ENCODE measurements around the gene AMBRA1. TPM values are rescaled to one million over a fixed set of nuclear protein-coding genes. Genes with fewer than 3 reads are reported as not detected.
A peak's percentile ranks its signal among the peaks of the same experiment; 100 is the strongest.
"Not testable (repeated sequence)": the region's sequence is repeated elsewhere in the genome, so short reads cannot be mapped to it uniquely, and the experiment has no call there.

AMBRA1 gene
- total RNA-seq, 1 experiment from 2014 or later = 28.6 TPM

DNA sequence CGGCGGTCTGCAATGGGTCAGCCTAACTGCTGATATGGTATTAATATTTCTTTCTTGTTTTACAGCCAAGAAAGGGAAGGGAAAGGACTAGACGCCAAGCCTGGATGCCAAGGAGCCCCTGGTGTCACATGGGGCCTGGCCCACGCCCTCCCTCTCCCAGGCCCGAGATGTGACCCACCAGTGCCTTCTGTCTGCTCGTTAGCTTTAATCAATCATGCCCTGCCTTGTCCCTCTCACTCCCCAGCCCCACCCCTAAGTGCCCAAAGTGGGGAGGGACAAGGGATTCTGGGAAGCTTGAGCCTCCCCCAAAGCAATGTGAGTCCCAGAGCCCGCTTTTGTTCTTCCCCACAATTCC, 210.4 kb downstream of the AMBRA1 start:
- DNase-seq (ENCODE audit: low read depth) = no peak

- DNase-seq (ENCODE audit: low read depth) = peak; percentile 58
Observed at GRCh38 chr11:46382646-46383403, 211.0 kb downstream of the AMBRA1 start.

GRCh38 chr11:46381819-46382645, 211.8 kb downstream of the AMBRA1 start:
- no peak for DNase-seq (ENCODE audit: low read depth)

DNA sequence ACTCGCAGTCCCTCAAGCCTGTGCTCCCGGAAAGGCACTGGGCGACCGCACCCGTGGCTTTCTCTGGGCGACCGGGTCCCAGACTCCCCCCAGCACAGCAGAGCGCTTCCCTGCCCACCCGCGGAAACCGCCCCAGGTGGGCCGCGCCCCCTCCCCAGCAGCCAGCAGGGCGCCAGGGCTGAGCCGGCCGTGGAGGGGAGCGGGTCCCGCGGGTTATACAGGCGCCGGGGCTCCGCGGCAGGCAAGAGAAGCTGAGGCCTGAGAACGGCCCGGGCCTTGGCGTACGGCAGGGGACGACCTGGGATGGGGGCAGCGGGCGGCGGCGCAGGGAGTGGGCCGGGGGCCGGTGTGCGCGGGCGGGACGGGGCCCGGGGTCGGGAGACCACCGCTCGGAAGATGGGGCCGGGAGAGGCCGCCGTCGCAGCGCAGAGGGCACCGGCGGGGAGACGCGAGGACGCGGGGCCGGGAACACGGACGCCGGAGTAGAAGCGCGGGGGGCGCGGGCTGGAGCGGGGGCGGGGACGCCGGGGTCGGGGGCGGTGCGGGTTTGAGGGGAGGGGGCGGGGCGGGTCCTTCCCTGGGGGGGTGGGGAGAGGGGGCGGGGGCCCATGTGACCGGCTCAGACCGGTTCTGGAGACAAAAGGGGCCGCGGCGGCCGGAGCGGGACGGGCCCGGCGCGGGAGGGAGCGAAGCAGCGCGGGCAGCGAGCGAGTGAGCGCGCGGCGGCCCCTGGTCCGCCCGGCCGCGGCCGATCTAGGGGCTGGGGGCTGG, 212.6 kb downstream of the AMBRA1 start, which contains the start of gene MDK:
Gene MDK (plus strand): TSS at position 622 of the 771 bp plus-strand sequence. CDS start 389 bp downstream, outside the sequence.
- DNase-seq (ENCODE audit: low read depth) = no peak

DNA sequence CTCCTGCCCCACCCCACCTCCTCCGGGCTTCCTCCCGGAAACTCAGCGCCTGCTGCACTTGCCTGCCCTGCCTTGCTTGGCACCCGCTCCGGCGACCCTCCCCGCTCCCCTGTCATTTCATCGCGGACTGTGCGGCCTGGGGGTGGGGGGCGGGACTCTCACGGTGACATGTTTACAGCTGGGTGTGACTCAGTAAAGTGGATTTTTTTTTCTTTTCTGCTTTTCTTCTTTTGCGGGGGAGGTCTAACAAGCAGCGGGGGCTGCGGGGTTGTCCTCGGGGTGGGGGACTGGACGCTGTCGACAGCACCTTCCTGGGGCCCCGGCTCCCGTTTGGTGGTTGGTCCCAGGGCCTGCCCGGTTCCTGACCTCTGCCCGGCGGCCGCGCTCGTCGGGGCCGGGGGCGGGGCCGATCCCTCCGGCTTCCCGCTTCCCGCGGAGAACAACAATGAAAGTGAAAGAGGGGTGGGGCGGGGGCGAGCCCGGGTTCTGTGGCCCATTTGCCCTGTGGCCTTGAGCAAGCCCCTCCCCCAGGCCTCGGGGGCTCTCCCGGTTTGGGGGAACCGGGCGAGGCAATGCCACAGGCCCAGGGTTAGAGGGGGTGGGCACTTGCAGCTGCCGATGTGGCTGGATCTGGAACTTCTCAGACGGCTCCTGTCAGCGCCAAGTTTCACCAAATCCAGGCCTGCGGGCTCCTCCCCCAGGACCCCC, 213.3 kb downstream of the AMBRA1 start:
- peak; percentile 77 for DNase-seq (ENCODE audit: low read depth)

DNA sequence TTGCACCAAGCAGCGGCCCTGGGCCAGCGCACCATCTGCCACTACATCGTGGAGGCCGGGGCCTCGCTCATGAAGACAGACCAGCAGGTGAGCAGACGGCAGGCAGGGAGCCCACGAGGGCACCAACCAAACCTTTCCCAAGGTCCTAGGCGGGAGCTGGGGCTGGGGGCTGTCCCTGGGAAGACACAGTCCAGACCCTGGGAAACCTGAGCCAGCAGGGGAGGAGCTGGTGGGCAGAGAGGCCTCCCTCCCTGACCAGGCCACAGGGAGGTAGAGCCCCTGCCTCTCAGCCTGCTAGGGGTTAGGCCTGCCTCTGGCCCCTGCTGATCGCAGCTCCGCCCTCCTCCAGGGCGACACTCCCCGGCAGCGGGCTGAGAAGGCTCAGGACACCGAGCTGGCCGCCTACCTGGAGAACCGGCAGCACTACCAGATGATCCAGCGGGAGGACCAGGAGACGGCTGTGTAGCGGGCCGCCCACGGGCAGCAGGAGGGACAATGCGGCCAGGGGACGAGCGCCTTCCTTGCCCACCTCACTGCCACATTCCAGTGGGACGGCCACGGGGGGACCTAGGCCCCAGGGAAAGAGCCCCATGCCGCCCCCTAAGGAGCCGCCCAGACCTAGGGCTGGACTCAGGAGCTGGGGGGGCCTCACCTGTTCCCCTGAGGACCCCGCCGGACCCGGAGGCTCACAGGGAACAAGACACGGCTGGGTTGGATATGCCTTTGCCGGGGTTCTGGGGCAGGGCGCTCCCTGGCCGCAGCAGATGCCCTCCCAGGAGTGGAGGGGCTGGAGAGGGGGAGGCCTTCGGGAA, 214.1 kb downstream of the AMBRA1 start:
- DNase-seq (ENCODE audit: low read depth) = not testable (repeated sequence)

- no peak for DNase-seq (ENCODE audit: low read depth)
Observed at GRCh38 chr11:46378811-46379481, 214.9 kb downstream of the AMBRA1 start.

DNA sequence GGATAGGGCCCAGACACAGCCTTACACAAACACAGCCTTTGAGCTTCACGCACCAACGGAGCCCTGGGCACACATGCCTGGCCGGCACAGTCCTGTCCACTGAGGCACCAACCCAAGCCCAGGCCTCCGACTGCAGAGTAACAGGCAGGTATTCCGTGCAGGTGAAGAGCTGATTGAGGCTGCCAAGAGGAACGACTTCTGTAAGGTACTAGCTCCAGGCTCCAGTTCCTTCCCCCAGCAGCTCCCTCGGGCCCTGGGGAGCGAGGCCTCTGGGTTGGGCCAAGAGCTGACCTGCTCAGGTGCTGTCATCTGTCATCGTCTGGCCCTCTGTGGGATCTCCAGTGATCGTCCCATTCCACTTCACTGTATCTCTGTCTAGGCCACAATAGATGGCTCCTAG, 215.5 kb downstream of the AMBRA1 start:
- no peak for DNase-seq (ENCODE audit: low read depth)

DNA sequence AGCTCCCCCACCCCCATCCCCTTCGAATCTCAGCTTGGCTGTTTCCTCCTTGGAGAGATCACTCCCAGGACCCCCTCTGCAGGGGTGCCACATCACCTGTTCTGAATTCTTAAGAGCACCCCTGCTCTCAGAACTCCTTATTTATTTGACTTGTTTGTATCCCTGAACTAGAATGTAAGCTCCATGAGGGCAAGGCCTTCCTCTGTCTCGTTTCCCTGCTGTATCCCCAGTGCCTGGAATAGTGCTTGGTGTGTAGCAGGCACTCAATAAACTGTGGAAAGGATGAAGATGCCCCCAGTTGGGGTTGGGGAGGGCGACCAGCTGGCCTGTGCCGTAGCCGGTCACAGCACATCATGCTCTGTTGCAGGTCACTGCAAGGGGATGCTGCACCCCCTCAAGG, 216.0 kb downstream of the AMBRA1 start:
- no peak for DNase-seq (ENCODE audit: low read depth)

GRCh38 chr11:46377290-46377689, 216.5 kb downstream of the AMBRA1 start:
- no peak for DNase-seq (ENCODE audit: low read depth)

DNA sequence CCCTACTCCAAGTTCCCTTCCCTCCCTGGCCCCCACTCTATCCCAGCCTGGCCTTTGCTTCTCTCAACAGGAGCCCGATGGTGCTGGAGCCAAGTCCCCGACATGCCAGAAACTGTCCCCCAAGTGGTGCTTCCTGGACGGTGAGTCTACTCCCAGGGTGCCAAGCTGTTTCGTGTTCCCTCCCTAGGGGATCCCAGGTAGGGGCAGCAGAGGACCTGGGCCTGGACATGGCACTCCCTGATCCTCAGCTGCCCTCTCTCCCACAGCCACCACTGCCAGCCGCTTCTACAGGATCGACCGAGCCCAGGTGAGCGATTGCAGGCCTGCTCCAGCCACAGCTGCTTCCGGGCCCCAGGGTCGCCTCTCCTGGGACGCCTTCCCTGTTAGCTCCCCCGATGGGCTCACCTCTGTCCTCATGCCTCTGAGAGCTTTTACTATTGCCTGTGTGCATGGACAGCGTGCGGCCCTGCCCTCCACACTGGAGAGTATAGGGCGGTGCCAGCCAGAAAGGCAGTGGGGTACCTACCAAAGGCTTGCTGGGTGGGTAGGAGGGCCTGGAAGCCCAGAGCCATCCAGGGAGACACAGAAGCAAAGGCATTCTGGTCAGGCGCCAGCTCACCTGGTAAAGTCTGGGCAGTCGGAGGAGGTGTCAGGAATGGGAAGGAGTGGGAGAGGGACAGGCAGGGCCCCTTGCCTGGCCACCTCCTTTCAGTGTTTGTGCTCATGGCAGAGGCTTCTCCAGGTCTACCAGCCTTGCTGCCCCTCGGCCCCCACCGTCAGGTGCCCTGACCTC, 217.4 kb downstream of the AMBRA1 start:
- DNase-seq (ENCODE audit: low read depth) = no peak

GRCh38 chr11:46375392-46376101, 218.3 kb downstream of the AMBRA1 start:
- DNase-seq (ENCODE audit: low read depth) = no peak

GRCh38 chr11:46374815-46375214, 219.0 kb downstream of the AMBRA1 start:
- no peak for DNase-seq (ENCODE audit: low read depth)

DNA sequence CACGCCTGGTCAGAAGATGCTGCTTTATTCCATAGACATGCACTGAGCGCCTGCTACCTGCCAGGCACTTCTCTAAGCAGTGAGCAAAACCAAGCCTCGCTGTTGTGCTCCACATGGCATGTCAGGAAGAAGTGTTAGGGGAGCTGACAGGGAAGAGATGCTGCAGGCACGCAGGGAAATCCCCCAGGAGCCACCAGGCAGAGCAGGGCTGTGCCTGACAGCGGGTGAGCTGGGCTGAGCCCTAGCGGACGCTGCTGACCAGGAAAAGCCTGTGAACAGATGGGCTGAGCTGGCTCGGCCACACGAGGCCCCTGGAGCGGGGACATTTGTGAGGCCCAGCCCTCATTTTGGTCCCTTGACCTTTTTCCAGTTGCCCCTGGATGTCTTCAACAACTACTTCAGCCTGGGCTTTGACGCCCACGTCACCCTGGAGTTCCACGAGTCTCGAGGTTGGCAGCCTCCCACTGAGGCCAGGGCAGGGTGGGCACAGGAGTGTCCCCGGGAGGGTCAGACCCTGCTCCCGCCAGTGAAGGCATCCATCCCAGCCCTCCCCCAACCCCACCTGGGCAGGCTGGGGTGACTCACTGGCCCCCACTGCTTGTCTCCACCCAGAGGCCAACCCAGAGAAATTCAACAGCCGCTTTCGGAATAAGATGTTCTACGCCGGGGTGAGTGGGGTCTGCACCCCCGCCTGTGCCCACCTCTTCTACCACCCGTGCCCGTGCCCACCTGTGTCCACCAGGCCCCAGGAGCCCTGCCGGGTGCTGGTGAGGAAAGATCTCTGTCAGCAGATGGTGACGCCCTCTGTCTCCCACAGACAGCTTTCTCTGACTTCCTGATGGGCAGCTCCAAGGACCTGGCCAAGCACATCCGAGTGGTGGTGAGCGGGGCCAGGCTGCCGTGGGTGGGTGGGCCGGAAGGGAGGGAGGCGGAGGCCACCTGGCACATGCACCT, 219.8 kb downstream of the AMBRA1 start:
- no peak for DNase-seq (ENCODE audit: low read depth)

DNA sequence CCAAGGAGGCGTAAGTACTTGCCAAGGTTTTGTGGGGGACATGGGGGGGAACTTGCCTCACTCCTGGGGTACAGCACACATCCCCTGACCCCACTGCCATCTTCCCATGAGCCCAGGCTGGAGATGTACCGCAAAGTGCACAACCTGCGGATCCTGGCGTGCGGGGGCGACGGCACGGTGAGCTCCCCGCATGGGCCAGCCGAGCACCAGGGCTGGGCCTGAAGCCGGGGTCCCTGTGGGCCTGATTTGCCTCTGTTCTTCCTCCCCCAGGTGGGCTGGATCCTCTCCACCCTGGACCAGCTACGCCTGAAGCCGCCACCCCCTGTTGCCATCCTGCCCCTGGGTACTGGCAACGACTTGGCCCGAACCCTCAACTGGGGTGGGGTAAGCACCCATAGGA, 221.3 kb downstream of the AMBRA1 start:
- not testable (repeated sequence) for DNase-seq (ENCODE audit: low read depth)

DNA sequence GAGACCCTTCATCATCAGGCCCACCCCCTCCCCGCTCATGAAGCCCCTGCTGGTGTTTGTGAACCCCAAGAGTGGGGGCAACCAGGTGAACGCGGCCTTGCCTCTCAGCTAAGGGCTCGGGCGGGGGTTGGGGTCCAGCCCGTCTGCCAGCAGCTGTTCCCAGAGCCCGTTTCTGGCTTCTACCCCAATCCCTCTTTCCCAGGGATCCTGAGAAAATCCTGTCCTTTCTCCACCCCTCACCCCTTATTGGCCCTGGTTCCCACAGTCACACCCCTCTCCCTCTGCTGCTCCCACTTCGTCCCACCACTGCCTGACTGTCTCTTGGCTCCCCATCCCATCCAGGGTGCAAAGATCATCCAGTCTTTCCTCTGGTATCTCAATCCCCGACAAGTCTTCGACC, 221.7 kb downstream of the AMBRA1 start:
- DNase-seq (ENCODE audit: low read depth) = no peak

DNA sequence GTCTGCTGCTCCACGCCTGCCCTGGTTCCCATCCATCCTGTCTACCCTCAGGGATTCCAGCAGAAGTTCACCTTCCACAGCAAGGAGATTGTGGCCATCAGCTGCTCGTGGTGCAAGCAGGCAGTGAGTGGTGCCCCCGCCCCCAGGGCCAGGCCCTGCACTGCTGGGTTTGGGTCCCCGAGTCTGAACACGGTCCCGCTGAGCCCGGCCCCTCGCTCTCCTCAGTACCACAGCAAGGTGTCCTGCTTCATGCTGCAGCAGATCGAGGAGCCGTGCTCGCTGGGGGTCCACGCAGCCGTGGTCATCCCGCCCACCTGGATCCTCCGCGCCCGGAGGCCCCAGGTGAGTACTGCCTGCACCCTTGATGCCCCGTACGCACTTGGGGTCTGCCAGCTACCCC, 222.6 kb downstream of the AMBRA1 start:
- DNase-seq (ENCODE audit: low read depth) = not testable (repeated sequence)
